GM19467 (cell line): ENCODE data around the gene TMEM86B.

Experiments used
- ATAC-seq: cut with Tn5 transposase; IDR thresholded peaks from one replicate; pipeline ENCODE4 v1.9.1; 2021; ENCODE audit warnings: mild to moderate bottlenecking, moderate library complexity; ENCODE audit not compliant: unreplicated experiment

The TMEM86B gene

DNA sequence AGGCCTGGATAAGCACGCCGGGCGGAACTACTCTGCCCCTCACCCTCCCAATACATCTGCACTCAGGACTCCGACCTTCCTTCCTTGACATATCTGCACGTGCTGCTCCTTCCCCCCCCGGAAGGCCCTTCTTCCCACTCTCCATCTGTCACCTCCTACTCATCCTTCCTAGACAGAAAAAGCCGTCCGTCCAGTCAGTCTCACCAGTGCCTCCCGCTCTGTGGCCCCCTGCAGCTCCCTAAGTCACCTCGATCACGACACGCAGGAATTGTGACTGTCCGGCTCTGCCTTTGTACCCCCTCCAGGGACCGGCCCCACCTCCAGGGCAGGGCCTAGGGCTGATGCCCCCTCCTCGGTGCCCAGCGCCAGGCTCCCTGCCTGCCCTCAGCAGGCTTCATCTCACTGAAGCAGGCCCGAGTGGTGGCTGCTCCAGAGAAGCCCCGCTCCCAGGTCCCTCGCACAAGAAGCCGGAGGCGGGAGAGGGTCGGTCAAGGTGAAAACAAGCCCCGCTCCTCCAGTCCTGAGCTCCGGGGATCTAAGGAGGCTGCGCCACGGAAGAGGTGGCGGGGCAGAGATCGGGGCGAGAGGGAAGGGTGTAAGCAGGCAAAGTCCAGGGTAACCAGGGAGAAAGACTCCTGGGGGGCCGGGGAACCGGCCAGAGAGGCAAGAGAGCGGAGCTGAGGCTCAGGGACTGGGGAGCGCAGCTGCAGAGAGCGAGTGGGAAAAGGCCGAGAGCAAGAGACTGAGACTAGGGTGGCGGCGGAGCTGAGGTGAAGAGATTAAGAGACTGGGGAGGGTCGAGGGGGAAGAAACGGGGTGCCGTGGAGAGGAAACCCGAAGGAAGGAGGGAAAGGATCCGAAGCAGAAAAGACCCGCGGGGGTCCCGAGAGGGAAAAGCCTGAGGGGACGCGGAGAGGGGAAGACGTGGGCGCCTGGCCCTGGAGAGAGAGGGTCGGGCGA, 29.2 kb upstream of the TMEM86B start:
- no peak for ATAC-seq

DNA sequence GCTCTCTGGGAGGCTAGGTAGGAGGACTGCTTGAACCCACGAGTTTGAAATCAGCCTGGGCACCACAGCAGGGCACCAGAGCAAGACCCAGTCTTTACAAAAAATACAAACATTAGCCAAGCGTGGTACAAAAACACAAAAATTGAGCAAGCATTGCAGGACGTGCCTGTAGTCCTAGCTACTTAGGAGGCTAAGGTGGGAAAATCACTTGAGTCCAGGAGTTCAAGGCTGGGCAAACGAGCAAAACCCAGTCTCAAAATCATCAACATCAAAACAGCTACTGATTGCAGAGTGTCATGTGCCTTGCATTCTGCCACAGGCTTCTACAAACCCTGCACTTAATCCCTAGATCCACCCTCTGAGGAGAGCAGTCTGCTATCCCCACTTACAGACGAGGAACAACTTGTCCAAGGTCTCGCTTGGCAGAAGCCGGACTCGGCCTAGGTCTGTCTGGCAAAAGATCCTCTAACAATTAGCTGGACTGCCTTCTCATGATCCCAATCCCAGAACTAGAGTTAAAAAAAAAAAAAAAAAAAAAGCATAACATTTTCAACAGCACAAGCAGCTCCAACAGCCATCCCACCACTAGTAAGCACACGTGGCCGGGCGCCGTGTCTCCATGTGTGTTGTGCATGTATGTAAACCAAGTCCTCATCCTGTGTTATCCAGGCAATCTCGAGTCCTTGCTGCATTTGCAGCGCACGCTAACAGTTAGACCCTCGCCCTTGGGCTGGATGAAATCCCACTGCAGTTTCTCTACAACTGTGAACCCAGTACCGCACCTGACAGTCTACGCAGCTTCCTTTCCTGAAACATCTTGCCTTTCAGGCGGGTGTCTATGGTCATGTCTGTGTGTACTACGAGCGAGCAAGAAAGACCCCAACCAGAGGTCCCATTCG, 28.2 kb upstream of the TMEM86B start:
- no peak for ATAC-seq

DNA sequence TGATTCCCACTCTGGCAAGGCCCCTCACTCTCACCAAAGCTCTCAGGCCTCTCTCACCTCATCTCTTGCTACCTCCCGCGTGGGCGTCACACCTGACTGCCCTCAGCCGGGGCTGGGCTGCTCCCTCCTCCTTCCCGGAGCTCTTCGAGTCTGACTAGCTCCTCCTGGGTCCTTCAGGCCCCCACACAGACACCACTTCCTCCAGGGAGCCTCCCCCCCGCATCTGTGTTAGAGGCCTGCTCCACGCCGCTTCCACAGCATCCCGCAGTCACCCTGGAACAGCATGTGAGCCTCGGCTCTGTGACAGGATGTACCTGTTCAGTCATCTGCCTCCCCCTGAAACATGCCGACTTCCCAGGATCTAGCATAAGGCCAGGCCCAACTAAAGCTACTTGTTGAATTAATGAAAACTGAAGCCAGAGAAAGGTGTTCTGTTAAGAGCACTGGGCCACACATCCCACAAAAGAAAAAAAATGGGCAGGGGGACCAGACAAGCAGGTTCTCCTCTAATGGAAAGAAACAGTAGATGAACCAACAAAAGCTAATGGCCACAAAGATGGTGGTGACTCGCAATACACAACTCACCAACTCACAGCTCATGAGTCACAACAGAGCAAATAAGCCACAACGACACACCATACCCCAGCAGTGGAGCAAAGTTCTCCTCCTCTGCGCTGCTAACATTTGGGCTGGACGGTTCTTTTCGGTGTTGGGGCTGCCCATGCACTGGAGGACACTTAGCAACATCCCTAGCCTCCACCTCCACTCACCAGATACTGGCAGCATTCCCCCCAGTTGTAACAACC, 27.3 kb upstream of the TMEM86B start:
- no peak for ATAC-seq

DNA sequence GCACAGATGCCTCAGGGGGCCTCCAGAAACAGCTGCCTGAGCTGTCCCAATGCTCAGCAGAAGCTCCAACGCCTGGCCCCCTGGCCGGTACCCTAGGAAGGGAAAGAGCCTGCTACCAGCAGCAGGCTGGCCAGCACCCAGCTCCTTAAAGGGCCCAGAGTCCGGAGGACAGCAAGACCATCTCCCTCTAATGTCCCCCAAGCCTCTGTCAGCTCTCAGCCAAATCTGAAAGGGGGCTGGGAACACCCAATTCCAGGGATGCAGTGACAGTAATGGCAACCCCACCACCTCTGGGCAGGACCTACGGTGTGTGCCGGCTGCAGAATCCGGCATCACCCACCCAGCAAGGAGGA, 26.0 kb upstream of the TMEM86B start:
- no peak for ATAC-seq

DNA sequence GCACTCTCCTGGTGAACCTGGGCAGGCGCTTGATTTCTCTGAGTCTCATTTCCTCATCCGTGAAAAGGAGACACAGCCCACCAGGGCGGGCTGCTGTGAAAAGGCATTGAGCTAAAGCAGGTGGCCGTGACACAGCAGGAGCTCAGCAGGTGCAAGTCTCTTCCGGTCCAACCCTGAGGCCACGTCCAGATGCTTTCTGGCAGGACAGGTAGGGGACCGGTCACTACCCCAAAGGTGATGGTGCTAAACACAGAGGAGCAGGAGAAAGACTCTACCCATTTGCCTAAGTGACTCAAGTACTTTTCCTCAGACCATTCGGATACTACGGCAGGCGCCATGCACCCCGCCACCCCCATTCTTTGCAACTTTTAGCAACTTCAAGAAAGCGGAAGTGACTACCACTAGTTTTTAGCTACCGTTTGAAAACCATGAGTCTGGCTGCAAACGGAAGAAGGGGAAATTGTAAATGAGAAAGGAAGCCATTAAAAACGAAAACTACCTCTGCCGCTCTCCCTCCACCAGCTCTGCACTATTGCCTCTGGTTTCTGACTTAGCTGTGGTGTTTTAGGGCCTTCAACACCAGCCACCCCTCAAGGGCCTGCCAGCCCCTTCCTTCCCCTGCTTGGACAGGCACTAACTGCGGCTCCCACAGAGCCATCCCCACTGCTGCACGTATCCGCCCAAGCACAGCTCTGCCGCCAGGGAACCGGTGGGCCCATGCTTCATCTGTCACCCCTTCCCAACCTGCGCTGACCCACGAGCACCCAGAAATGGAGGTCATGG, 25.5 kb upstream of the TMEM86B start:
- no peak for ATAC-seq

DNA sequence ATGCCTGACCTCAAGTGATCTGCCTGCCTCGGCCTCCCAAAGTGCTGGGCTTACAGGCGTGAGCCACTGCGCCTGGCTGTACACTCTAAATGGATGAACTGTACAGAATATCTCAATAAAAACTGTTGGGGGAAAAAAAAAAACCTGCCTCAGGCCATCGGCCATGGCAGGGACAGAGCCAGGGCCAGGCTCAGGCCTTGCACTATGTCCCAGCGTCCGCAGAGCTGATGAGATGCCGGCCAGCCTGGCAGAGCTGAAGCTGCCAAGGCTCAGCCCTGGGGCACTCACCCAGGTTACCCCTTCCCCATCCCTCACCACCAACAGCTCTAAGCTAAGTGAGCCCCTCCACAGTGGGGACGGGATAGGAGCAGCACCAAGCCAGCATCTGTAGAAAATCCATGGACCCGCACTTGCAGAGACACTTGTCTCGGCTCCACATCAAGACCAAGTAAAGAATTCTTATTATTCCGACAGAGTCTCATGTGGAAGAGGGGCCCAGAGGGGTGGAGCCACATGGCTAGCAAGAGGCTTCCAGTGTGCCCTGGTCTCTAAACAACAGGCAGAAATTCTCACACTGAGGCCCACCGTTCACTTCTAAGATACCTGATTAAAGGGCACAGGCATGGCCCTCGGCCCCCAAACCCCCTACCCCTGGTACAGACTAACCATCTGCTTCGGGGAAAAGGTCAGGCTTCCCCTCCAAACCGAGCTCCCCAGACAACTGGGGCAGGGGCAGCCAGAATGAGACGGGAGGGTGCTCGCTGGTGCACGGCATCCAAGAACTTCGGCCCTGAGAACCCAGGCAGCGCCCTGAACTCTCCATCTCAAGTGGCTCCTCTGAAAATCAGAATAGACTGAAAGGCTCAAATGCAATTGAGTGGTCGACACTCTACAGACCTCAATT, 24.4 kb upstream of the TMEM86B start:
- no peak for ATAC-seq

DNA sequence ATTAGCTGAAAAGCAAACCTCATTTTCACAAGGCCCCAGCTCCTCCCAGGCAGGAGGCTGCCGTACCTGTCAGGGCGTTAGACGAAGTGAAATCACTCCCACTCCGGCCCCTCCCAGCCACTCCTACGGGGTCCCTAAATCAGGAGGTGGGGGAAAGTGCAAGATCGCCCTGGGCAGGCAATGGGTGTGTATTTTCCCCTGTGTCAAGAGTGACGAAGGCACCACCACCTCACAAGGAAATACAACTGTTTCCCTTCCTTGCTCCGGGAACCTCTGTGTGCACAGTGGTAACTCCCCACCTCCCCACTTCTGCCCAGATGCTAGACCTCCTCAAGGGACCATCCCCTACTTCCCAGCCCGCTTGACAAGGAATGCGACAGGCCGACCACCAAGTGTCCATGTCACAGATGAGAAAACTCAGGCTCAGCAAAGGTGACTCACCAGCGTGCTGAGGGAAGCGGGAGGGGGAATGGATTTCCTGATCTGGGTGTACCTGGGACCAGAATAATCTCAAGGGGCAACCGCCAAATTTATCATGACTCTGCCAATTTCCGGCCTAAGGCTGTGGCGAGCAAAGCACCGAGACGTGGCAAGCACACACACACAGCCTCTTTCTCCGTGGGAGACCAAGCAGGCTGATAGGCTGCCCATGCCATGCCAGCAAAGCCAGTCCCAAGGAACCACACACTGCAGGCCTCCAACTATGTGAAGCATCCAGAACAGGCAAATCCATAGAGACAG, 22.9 kb upstream of the TMEM86B start:
- no peak for ATAC-seq

DNA sequence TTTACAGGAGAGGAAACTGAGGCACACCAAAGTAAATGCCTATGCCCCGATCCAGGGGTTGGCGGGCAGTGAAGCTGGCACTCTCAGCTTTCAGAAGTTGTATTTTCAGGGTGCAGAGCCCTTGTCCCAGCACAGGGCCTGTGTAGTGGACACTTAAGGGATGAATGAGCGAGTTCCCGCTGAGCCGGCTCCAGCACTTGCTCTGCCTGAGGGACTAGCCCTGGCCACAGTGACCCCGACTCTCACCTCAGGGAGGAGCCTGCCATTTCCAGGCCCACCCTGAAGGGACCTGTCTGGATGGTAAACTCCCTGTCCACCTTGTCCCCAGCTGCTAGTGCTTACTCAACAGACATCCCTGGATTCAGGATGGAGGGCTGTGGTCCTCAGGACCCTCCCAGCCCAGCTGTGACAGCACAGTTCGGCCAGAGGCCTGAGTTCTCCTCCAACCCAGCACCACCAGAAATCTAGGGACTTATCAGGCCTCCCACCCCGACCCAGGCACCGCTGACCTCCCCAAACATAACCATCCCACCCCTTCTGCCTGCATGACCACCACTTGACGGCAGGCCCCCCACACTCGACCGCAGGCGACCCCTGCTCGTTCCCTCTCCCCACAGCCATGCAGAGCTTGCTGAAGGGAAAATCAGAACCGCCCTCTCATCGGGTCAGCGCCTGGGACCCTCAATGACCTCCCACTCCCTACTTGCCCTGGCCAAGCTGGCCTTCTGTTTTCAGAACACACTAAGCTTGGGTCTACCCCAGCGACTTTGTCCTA, 21.9 kb upstream of the TMEM86B start:
- ATAC-seq, result no peak

DNA sequence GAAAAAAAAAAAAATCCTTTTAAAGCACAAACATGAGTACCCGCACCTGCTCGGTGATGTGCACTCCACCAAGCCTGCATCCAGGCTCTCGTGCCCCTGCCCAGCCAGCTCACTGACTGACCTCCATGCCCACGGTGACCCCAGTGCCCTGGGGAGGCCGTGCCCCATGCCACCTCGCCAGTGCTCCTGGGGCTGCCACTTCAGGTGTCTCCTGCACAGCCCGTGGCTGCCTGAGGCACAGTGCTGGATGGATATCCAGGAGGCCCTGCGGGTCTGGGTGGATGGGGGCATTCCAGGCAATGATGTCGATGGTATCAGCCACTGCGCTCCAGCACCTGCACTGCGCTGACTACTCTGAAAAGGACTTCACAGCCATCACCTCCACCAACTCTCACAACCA, 21.3 kb upstream of the TMEM86B start:
- no peak for ATAC-seq

DNA sequence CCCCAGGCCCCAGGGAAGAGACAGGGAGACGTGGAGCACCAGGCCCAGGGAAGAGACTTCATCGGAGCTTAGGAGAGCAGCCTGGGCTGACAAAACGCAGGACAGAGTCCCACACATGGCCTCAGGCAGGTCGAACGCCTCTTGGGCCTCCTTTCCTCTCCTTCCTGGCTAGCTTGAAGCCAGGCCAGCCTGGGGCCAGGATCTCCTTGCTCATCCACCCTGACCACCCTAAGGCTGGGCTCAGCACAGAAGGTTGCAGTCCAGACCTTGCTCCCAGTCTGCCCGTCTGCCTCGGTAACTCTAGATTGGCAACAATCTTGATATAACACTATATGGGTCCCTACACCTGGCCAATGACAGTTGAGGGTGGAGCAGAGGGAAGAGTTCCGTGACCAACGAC, 20.1 kb upstream of the TMEM86B start:
- ATAC-seq, result no peak

DNA sequence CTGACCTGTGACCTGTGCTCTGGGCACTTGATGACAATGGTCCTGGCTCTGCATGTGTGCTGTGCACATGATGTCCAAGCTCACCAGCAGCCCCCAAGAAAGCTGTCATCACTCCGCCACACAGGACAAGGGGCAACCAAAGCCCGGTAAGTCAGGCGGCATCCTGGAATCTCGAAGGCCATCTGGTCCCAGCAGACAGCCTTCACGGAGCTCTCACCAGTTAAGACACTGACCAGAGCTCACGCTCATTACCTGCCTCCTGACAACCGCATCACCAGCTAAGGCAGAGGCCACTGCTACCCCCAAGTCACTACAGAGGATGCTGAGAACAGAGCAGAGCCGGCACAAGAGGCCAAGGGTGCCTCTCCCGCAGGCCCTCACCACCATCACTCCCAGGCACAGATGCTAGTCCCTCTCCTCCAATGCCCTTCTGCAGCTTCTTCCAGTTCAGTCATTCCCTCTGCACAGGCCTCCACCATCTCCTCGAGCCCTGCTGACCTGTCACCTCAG, 19.7 kb upstream of the TMEM86B start:
- no peak for ATAC-seq

DNA sequence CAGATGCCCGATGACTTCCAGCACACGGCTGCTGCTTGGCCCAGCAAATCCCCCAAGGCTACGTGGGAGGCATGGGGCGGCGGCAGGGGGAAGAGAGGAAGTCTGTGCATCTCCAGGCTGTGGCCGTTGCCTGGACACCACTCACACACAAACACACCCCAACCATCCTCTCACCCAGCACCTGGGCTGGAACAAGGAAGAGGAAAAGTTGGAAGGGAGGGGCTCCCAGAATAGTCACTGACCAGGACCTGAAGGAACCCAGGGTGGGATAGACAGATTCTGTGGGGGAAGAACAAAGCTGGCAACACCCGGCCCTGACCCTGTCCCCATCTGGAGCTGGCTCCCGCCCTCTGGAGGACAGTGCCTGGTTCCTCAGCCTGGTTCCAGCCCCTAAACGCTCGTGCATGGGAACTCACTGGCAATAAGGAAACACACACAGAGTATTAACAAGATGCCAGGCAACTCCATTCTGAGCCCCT, 19.1 kb upstream of the TMEM86B start:
- ATAC-seq, result no peak

DNA sequence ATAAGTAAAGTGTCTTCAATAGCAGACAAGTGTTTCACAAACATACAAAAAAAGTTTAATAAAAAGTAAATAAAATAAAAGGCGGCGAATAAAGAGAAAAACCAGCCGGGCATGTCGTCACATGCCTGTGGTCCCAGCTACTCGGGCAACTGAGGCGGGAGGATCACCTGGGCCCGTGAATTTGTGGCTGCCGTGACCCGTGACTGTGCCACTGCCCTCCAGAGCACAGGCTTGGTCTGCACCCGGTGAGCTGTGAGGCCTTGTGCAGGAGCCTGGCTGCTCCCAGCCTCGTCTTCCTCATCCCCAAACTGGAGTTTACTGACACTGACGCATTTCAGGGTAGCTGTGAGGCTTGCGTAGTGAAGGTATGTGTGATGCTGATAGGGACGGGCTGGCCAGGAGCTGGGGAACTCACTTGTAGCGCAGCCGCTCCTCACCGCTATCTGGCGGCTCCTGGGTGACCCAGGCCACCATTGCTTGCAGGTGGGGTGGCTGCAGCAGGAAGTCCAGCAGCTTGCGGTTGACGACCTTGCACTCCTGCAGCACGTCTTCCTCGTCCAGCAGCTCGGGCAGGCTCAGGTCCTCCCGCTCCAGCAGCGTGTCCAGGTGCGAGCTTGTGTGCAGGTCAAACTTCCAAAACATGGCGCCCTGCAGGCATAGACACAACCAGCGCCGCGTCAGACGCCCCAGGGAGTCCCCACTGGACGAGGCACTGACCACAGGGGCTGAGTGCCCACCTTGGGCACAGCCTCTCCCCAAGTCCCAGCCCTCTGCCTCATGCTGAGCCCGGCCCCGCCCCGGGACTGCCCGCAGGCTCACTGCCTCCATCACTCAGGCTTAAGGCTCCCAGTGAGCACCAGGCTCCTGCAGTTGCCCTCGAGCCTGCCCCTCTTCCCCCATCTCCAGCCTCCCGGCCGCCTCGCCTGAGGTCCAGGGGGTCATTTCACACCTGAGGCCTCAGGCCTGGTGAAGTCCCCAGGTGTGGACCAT, 18.2 kb upstream of the TMEM86B start:
- no peak for ATAC-seq

DNA sequence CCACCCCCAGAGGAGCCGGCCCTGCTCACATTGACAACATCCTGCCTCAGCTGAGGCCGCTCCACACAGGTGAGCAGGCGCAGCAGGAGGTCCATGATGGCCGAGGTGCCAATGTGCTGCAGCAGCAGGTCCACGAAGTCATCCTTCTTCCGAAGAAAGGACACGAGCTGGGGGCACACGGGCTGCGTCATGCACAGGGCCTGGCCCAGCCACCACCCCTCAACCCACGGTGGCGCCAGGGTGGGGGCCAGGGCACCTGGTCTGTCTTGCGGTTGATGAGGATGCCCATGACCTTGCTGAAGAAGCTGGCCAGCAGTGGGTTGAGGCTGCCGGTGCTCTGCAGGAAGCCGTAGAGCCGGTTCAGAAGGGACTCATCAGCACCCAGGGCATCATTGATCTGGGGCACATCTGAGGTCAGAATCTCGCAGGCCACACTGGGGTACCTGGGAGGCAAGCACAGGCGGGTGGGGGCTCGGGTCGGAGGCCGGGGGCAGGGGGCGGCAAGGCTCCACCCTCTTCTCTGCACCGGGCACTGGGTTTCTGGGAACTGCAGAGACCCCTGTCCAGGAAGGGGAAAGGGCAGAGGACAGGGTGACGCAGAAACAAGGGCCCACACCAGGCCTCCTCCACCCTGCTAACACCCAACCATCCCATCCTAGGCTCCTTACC, 16.8 kb upstream of the TMEM86B start:
- no peak for ATAC-seq

DNA sequence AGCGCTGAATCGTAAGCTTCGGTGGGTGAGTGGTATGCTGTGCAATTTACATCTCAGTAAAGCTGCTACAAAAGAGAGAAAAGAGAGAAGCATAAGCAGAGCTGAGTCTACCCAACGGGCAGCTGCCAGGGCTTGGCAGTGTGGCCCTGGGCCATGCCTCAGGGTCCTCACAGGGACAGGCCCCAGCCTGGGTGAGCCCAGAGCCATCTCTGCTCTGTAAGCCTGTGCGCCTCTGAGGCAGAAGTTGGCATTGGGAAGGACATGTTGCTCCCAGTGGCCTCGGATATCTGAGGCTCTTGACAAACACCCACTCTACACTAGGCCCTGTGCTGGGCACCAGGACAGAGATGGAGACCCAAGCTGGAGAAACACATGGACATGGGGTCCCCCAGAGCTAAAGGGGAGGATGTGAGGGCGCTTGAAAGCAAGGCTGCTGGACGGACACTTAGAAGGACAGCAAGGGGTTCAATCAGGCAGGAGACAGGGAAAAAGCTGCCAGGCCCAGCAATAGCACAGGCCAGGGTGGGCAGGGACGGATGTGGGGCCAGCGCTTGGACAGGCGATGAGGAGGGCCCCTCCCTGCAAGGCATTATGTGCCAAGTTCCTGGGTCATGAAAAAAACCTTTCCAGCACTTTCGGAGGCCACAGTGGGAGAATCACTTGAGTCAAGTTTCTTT, 15.6 kb upstream of the TMEM86B start:
- no peak for ATAC-seq
